Measurements from ENCODE around the gene ALDH4A1.
"Not testable (repeated sequence)": the region's sequence is repeated elsewhere in the genome, so short reads cannot be mapped to it uniquely, and the experiment has no call there.

ALDH4A1 gene

GRCh38 chr1:18852501-18852900 lies 49.9 kb downstream of the ALDH4A1 start:
- no peaks in the 10 kb centered on the region for H3K4me1 Mint-ChIP-seq (ENCODE audit: low read depth in 2 of 2)
- H3K4me3 Mint-ChIP-seq = no peak overlapping the region
- ATAC-seq (replicated peaks) (no peak), DNase-seq (no peak)
- H3K36me3 Mint-ChIP-seq (ENCODE audit: insufficient read depth) = no peaks in the 10 kb centered on the region
- peaks cover 15 to 21% of the 10 kb centered on the region in 2 donors for H3K27me3 Mint-ChIP-seq
- no peak overlapping the region for H3K27ac Mint-ChIP-seq
- H3K9me3 Mint-ChIP-seq = no peaks in the 10 kb centered on the region

GRCh38 chr1:18849261-18849711 lies 53.1 kb downstream of the ALDH4A1 start:
- H3K27ac Mint-ChIP-seq = no peak overlapping the region
- H3K27me3 Mint-ChIP-seq = peaks cover 3 to 17% of the 10 kb centered on the region in 2 donors
- no peaks in the 10 kb centered on the region for H3K36me3 Mint-ChIP-seq (ENCODE audit: insufficient read depth)

DNA sequence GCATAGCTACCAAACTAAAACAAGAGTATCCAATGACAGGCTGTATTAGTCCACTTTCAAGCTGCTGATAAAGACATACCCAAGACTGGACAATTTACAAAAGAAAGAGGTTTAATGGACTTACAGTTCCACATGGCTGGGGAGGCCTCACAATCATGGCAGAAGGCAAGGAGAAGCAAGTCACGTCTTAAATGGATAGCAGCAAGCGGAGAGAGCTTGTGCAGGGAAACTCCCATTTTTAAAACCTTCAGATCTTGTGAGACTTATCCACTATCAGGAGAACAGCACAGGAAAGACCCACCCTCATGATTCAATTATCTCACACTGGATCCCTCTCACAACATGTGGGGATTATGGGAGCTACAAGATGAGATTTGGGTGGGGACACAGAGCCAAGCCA lies 54.6 kb downstream of the ALDH4A1 start:
- not testable (repeated sequence) for H3K36me3 Mint-ChIP-seq (ENCODE audit: insufficient read depth); H3K9me3 Mint-ChIP-seq; H3K4me1 Mint-ChIP-seq (ENCODE audit: low read depth in 2 of 2); ATAC-seq (replicated peaks); H3K4me3 Mint-ChIP-seq; DNase-seq; H3K27ac Mint-ChIP-seq
- peaks cover 13 to 22% of the 10 kb centered on the region in 2 donors for H3K27me3 Mint-ChIP-seq

More at GRCh38 chr1:18849261-18849711, 53.1 kb downstream of the ALDH4A1 start:
- no peaks in the 10 kb centered on the region for H3K4me1 Mint-ChIP-seq (ENCODE audit: low read depth in 2 of 2)
- DNase-seq = no peak
- no peak overlapping the region for H3K4me3 Mint-ChIP-seq
- no peak for ATAC-seq (replicated peaks)
- no peaks in the 10 kb centered on the region for H3K9me3 Mint-ChIP-seq

- Mint-ChIP-seq H3K4me3 (no peak overlapping the region), H3K9me3 (no peaks in the 10 kb centered on the region), H3K27me3 (peaks cover 32 to 53% of the 10 kb centered on the region in 2 donors), H3K27ac (no peak overlapping the region), H3K36me3 (ENCODE audit: insufficient read depth) (no peaks in the 10 kb centered on the region), H3K4me1 (ENCODE audit: low read depth in 2 of 2) (peaks cover 0 to 2% of the 10 kb centered on the region in 2 donors)
- DNase-seq = no peak
- ATAC-seq (replicated peaks) = no peak
Measured at GRCh38 chr1:18840145-18840544, 62.2 kb downstream of the ALDH4A1 start.

GRCh38 chr1:18836654-18837053 lies 65.7 kb downstream of the ALDH4A1 start:
- ATAC-seq (replicated peaks) = no peak
- no peaks in the 10 kb centered on the region for H3K9me3 Mint-ChIP-seq
- peaks cover 30 to 37% of the 10 kb centered on the region in 2 donors for H3K27me3 Mint-ChIP-seq
- H3K4me3 Mint-ChIP-seq = no peak overlapping the region
- H3K27ac Mint-ChIP-seq = no peak overlapping the region
- DNase-seq = no peak
- no peaks in the 10 kb centered on the region for H3K36me3 Mint-ChIP-seq (ENCODE audit: insufficient read depth)
- H3K4me1 Mint-ChIP-seq (ENCODE audit: low read depth in 2 of 2) = peaks cover 0 to 2% of the 10 kb centered on the region in 2 donors

DNA sequence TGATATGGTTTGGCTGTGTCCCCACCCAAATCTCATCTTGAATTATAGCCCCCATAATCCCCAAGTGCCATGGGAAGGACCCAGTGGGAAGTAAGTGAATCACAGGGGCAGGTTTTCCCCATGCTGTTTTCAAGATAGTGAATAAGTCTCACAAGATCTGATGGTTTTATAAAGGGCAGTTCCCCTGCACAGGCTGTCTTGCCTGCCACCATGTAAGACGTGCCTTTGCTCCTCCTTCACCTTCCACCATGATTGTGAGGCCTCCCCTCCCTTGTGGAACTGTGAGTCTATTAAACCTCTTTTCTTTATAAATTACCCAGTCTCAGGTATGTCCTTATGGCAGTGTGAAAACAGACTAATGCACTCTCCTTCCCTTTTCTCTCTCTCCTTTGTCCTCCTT lies 70.0 kb downstream of the ALDH4A1 start:
- not testable (repeated sequence) for ATAC-seq (replicated peaks); H3K27ac Mint-ChIP-seq; H3K36me3 Mint-ChIP-seq (ENCODE audit: insufficient read depth); H3K9me3 Mint-ChIP-seq; H3K4me3 Mint-ChIP-seq; H3K4me1 Mint-ChIP-seq (ENCODE audit: low read depth in 2 of 2); DNase-seq
- peaks cover 13 to 23% of the 10 kb centered on the region in 2 donors for H3K27me3 Mint-ChIP-seq

GRCh38 chr1:18831656-18832055 lies 70.7 kb downstream of the ALDH4A1 start:
- no peaks in the 10 kb centered on the region for H3K36me3 Mint-ChIP-seq (ENCODE audit: insufficient read depth)
- no peak overlapping the region for H3K4me3 Mint-ChIP-seq
- no peak overlapping the region for H3K27ac Mint-ChIP-seq
- H3K27me3 Mint-ChIP-seq = peaks cover 18 to 23% of the 10 kb centered on the region in 2 donors
- DNase-seq (no peak), ATAC-seq (replicated peaks) (no peak)
- no peaks in the 10 kb centered on the region for H3K9me3 Mint-ChIP-seq
- peaks cover 2 to 8% of the 10 kb centered on the region in 2 donors for H3K4me1 Mint-ChIP-seq (ENCODE audit: low read depth in 2 of 2)

GRCh38 chr1:18830596-18830995 lies 71.8 kb downstream of the ALDH4A1 start:
- peaks cover 16 to 25% of the 10 kb centered on the region in 2 donors for H3K27me3 Mint-ChIP-seq
- no peak overlapping the region for H3K4me3 Mint-ChIP-seq

GRCh38 chr1:18829671-18830070 lies 72.7 kb downstream of the ALDH4A1 start:
- ATAC-seq (replicated peaks) = no peak
- Mint-ChIP-seq H3K4me1 (ENCODE audit: low read depth in 2 of 2) (peaks cover 0 to 8% of the 10 kb centered on the region in 2 donors), H3K27ac (no peak overlapping the region), H3K36me3 (ENCODE audit: insufficient read depth) (no peaks in the 10 kb centered on the region), H3K27me3 (peaks cover 7 to 29% of the 10 kb centered on the region in 2 donors), H3K4me3 (no peak overlapping the region), H3K9me3 (peaks cover 0 to 4% of the 10 kb centered on the region in 2 donors)
- DNase-seq = no peak

More at GRCh38 chr1:18830596-18830995, 71.8 kb downstream of the ALDH4A1 start:
- peaks cover 0 to 3% of the 10 kb centered on the region in 2 donors for H3K9me3 Mint-ChIP-seq
- no peak overlapping the region for H3K27ac Mint-ChIP-seq
- DNase-seq (no peak), ATAC-seq (replicated peaks) (no peak)
- peaks cover 0 to 8% of the 10 kb centered on the region in 2 donors for H3K4me1 Mint-ChIP-seq (ENCODE audit: low read depth in 2 of 2)
- H3K36me3 Mint-ChIP-seq (ENCODE audit: insufficient read depth) = no peaks in the 10 kb centered on the region

- ATAC-seq (replicated peaks) = peak; percentile 47
- H3K4me1 Mint-ChIP-seq (ENCODE audit: low read depth in 2 of 2) = peaks cover 0 to 8% of the 10 kb centered on the region in 2 donors
- H3K27me3 Mint-ChIP-seq = peaks cover 18 to 40% of the 10 kb centered on the region in 2 donors
- H3K36me3 Mint-ChIP-seq (ENCODE audit: insufficient read depth) = no peaks in the 10 kb centered on the region
- no peak for DNase-seq
- peak overlapping the region in 1 of 2 donors; percentile 48 for H3K27ac Mint-ChIP-seq
- no peak overlapping the region for H3K4me3 Mint-ChIP-seq
- peaks cover 0 to 4% of the 10 kb centered on the region in 2 donors for H3K9me3 Mint-ChIP-seq
Measured at GRCh38 chr1:18828224-18828623, 74.1 kb downstream of the ALDH4A1 start.

- Mint-ChIP-seq H3K27me3 (peaks cover 51 to 75% of the 10 kb centered on the region in 2 donors), H3K27ac (no peak overlapping the region), H3K36me3 (ENCODE audit: insufficient read depth) (no peaks in the 10 kb centered on the region), H3K9me3 (peaks cover 0 to 4% of the 10 kb centered on the region in 2 donors), H3K4me1 (ENCODE audit: low read depth in 2 of 2) (peaks cover 0 to 6% of the 10 kb centered on the region in 2 donors), H3K4me3 (no peak overlapping the region)
- no peak for ATAC-seq (replicated peaks)
- DNase-seq = no peak
Measured at GRCh38 chr1:18823438-18823837, 78.9 kb downstream of the ALDH4A1 start.

Measured in effector memory CD8-positive, alpha-beta T cell (primary cell).